Panc1 (cell line): ENCODE measurements around the gene CALHM4. TPM values are rescaled to one million over a fixed set of nuclear protein-coding genes. Genes with fewer than 3 reads are reported as not detected.

ENCODE experiments used
- ATAC-seq: fragments of 200-7000 bp; cut with Tn5 transposase; 2 replicates; pipeline ENCODE4 v1.9.1; 2020; ENCODE audit warnings: mild to moderate bottlenecking, moderate library complexity
- BruUV-seq: library from RNA; stranded (reverse); fragments of 400-500 nt; replicated peaks from 2 replicates; lab custom pipeline; 2021; lab: Mats Ljungman, UMichigan
- CTCF ChIA-PET: fragments of 300-600 bp; sonication (Branson Sonifier 250); formaldehyde crosslinking; loops from one replicate; lab custom pipeline; 2022; ENCODE audit warnings: antibody characterized with exemption; lab: Charles Lee
- POLR2A ChIA-PET: fragments of 300-600 bp; sonication (Branson Sonifier 250); formaldehyde crosslinking; loops from one replicate; lab custom pipeline; 2022; ENCODE audit warnings: antibody characterized with exemption; lab: Charles Lee
- DNase-seq: peaks from one replicate; pipeline ENCODE4 v3.0.0-alpha.2; 2010; ENCODE audit warnings: low read depth, low spot score
- H3K27ac ChIP-seq: 2 replicates; pipeline ENCODE4 v1.5.1; 2011; ENCODE audit warnings: mild to moderate bottlenecking, low read length, inconsistent platforms
- H3K27me3 ChIP-seq: fragments of 200-500 bp; sonication (Bioruptor generic); 2 replicates; pipeline ENCODE4 v1.6.0; 2014; ENCODE audit warnings: low read length, inconsistent platforms; ENCODE audit not compliant: control insufficient read depth, insufficient read depth
- H3K36me3 ChIP-seq: fragments of 200-500 bp; sonication (Bioruptor generic); 2 replicates; pipeline ENCODE4 v1.5.1; 2014; ENCODE audit warnings: inconsistent platforms, mild to moderate bottlenecking, low read length, moderate library complexity; ENCODE audit not compliant: control insufficient read depth, insufficient read depth
- H3K4me1 ChIP-seq: 2 replicates; pipeline ENCODE4 v1.5.1; 2011; ENCODE audit warnings: inconsistent platforms, mild to moderate bottlenecking, low read length, moderate library complexity; ENCODE audit not compliant: control insufficient read depth, insufficient read depth
- H3K4me3 ChIP-seq, 2 experiments: 2 replicates each; pipeline ENCODE4 v1.5.1; 2011 to 2012; ENCODE audit warnings: low read depth in 2 of 2, low read length in 2 of 2, mild to moderate bottlenecking in 2 of 2, inconsistent platforms in 1 of 2, moderate library complexity in 1 of 2
- H3K9me3 ChIP-seq: fragments of 200-500 bp; sonication (Bioruptor generic); 2 replicates; pipeline ENCODE4 v1.5.1; 2014; ENCODE audit warnings: low read depth, mild to moderate bottlenecking, inconsistent platforms, low read length, moderate library complexity; ENCODE audit not compliant: control insufficient read depth, insufficient read depth
- POLR2AphosphoS5 ChIP-seq: IDR thresholded peaks from 2 replicates; pipeline ENCODE4 v1.6.1; 2012; ENCODE audit warnings: mild to moderate bottlenecking, low read depth, low read length, moderate library complexity
- SIN3A ChIP-seq: IDR thresholded peaks from 2 replicates; pipeline ENCODE4 v1.6.1; 2012; ENCODE audit warnings: low read depth, mild to moderate bottlenecking, low read length, moderate library complexity, borderline replicate concordance; ENCODE audit not compliant: insufficient read depth
- TCF7L2 ChIP-seq: IDR thresholded peaks from 2 replicates; pipeline ENCODE4 v1.6.1; 2011; ENCODE audit warnings: mild to moderate bottlenecking, low read depth, low read length, inconsistent platforms
- in situ Hi-C: cut with HindIII; loops from 2 replicates; pipeline ENCODE4 v1.10.0; 2016; ENCODE audit warnings: low sequenced_read_pairs, low pct_unique_long_range_greater_than_20kb
- intact Hi-C: fragments of 100-400 bp; cut with micrococcal nuclease; formaldehyde crosslinking; loops from one replicate; pipeline ENCODE4 v1.10.0; 2022; ENCODE audit not compliant: unreplicated experiment
- total RNA-seq: library from RNA; stranded (reverse); gene quantifications from one replicate; pipeline ENCODE4 v1.2.1, GENCODE V29; 2021; ENCODE audit not compliant: unreplicated experiment
- TF ChIP-seq, protein P1 (sequence below): fragments of 450-650 bp; IDR thresholded peaks from 2 replicates; pipeline ENCODE4 v1.5.1; 2017; ENCODE audit warnings: mild to moderate bottlenecking
- TF ChIP-seq, protein P2 (sequence below), 2 experiments: IDR thresholded peaks; 2 replicates each; pipeline ENCODE4 v1.6.1; 2011 to 2012; ENCODE audit warnings: low read depth in 2 of 2, control low read depth in 1 of 2, low read length in 1 of 2, mild to moderate bottlenecking in 1 of 2, moderate library complexity in 1 of 2; ENCODE audit not compliant: insufficient read depth in 1 of 2

Gene CALHM4
- total RNA-seq, 1 experiment from 2014 or later = not detected

DNA sequence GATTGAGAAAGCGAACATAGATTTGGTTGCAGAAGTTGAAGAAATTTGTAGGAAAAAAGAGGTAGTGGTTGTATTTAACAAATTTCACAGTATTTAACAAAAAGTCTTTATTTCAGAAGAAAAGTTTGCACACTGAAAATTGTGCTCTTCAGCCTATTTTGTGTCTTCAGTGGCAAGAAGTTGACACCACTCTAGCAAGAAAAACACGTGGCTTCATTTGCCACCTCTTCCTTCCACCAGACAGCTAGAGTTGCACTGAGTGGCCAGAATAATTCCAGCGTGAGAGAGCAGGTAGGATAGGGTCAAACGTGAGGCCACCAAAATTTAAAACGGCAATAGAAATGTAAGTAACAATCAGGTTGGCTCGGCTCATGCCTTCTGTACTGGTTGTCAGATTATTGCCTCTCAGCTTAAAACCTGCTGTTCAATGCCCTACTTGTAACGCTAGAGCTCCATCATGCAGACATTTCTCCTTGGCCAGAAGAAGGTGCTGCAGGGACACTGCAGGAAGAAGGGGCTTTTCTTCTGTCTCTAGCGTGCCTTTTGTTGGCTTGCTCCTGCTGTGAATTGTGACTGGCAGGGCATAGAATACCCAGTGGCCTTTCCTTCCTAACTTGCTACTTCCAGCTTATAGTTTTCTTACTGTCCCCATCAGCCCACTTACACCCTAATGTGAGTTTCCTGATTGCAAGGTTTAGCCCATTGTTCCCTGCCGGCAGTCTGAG, 20.2 kb upstream of the CALHM4 start:
- CTCF ChIA-PET = interaction anchor here (2.0 kb wide), 1 partner anchor 246 kb away, joined by 13 read pairs; no protein-coding TSS in a partner anchor
- in situ Hi-C loops = no loop called here
- peak; percentile 57 for ATAC-seq

DNA sequence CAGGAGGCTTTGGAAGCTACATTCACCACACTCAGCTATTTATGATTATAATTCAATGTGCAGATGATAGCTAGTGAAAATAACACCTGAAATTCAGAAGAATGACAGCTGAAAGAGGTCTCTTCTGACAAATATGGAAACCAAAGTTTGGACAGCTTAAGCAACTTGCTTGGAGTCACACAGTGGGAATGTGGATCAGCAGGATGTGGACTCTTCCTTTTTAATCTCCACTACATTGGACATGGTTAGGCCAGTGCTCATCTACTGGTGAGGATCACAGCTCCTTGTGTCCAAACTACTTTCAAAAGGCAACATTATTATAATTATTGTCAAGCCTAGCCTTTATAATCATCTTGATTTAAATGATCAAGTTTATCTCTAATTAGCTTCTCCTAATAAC, 18.4 kb upstream of the CALHM4 start:
- intact Hi-C loops = no loop called here
- H3K36me3 ChIP-seq = no peaks in the 10 kb centered on the region
- ATAC-seq (no peak), DNase-seq (no peak)
- H3K9me3 ChIP-seq = no peaks in the 10 kb centered on the region
- H3K4me3 ChIP-seq = no peak overlapping the region
- CTCF ChIA-PET = interaction anchor here (0.5 to 1.0 kb wide), 2 partner anchors 26 to 110 kb away, joined by 3 to 13 read pairs; no protein-coding TSS in a partner anchor
- in situ Hi-C loops = no loop called here
- H3K27me3 ChIP-seq = peaks cover 47% of the 10 kb centered on the region
- no TSS peak for BruUV-seq
- POLR2A ChIA-PET = no interaction called here
- no peak overlapping the region for H3K27ac ChIP-seq
- TF ChIP-seq TCF7L2 (no peak), POLR2AphosphoS5 (no peak), SIN3A (no peak)
- TF ChIP-seq, protein P1, sequence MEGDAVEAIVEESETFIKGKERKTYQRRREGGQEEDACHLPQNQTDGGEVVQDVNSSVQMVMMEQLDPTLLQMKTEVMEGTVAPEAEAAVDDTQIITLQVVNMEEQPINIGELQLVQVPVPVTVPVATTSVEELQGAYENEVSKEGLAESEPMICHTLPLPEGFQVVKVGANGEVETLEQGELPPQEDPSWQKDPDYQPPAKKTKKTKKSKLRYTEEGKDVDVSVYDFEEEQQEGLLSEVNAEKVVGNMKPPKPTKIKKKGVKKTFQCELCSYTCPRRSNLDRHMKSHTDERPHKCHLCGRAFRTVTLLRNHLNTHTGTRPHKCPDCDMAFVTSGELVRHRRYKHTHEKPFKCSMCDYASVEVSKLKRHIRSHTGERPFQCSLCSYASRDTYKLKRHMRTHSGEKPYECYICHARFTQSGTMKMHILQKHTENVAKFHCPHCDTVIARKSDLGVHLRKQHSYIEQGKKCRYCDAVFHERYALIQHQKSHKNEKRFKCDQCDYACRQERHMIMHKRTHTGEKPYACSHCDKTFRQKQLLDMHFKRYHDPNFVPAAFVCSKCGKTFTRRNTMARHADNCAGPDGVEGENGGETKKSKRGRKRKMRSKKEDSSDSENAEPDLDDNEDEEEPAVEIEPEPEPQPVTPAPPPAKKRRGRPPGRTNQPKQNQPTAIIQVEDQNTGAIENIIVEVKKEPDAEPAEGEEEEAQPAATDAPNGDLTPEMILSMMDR = no peak
- TF ChIP-seq, protein P2, sequence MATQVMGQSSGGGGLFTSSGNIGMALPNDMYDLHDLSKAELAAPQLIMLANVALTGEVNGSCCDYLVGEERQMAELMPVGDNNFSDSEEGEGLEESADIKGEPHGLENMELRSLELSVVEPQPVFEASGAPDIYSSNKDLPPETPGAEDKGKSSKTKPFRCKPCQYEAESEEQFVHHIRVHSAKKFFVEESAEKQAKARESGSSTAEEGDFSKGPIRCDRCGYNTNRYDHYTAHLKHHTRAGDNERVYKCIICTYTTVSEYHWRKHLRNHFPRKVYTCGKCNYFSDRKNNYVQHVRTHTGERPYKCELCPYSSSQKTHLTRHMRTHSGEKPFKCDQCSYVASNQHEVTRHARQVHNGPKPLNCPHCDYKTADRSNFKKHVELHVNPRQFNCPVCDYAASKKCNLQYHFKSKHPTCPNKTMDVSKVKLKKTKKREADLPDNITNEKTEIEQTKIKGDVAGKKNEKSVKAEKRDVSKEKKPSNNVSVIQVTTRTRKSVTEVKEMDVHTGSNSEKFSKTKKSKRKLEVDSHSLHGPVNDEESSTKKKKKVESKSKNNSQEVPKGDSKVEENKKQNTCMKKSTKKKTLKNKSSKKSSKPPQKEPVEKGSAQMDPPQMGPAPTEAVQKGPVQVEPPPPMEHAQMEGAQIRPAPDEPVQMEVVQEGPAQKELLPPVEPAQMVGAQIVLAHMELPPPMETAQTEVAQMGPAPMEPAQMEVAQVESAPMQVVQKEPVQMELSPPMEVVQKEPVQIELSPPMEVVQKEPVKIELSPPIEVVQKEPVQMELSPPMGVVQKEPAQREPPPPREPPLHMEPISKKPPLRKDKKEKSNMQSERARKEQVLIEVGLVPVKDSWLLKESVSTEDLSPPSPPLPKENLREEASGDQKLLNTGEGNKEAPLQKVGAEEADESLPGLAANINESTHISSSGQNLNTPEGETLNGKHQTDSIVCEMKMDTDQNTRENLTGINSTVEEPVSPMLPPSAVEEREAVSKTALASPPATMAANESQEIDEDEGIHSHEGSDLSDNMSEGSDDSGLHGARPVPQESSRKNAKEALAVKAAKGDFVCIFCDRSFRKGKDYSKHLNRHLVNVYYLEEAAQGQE (IDR thresholded peaks at IDR 0.05; ENCODE audit: insufficient read depth in 1 of 2, low read depth in 2 of 2, low read length in 1 of 2) = no peak
- no peaks in the 10 kb centered on the region for H3K4me1 ChIP-seq

More for the DNA sequence above, 20.2 kb upstream of the CALHM4 start:
- intact Hi-C loops = no loop called here
- Histone ChIP-seq H3K27me3 (peaks cover 42% of the 10 kb centered on the region), H3K9me3 (no peaks in the 10 kb centered on the region), H3K4me3 (no peak overlapping the region), H3K4me1 (no peaks in the 10 kb centered on the region), H3K27ac (no peak overlapping the region), H3K36me3 (no peaks in the 10 kb centered on the region)
- POLR2A ChIA-PET = no interaction called here
- DNase-seq = no peak
- TF ChIP-seq, protein P1 = peak; percentile 37
- TF ChIP-seq, protein P2 (IDR thresholded peaks at IDR 0.05; ENCODE audit: insufficient read depth in 1 of 2, low read depth in 2 of 2, low read length in 1 of 2) = no peak
- TF ChIP-seq TCF7L2 = no peak
- no TSS peak for BruUV-seq
